ENCODE measurements around the gene NAA80.

The NAA80 gene

GRCh38 chr3:50254577-50255250, 44.5 kb downstream of the NAA80 start:
- DNase-seq: no peak

GRCh38 chr3:50251220-50251619, 48.0 kb downstream of the NAA80 start:
- DNase-seq: no peak

GRCh38 chr3:50250514-50250913, 48.7 kb downstream of the NAA80 start:
- DNase-seq: no peak

- DNase-seq: no peak
Measured at GRCh38 chr3:50249457-50249856, 49.7 kb downstream of the NAA80 start.

GRCh38 chr3:50248387-50248786, 50.8 kb downstream of the NAA80 start:
- no peak for DNase-seq

- DNase-seq: no peak
Measured at GRCh38 chr3:50246517-50246954, 52.7 kb downstream of the NAA80 start.
